HL-60 (cell line): ENCODE data around the gene TPST2.

Experiments
- POLR2AphosphoS5 ChIP-seq: IDR thresholded peaks from 2 replicates; pipeline ENCODE4 v1.6.1; 2012; ENCODE audit warnings: low read depth
- TF ChIP-seq, protein P1 (sequence below): IDR thresholded peaks from one replicate; pipeline ENCODE4 v1.5.1; 2011; ENCODE audit warnings: low read length, control low read depth, inconsistent platforms; ENCODE audit not compliant: insufficient read depth

DNA sequence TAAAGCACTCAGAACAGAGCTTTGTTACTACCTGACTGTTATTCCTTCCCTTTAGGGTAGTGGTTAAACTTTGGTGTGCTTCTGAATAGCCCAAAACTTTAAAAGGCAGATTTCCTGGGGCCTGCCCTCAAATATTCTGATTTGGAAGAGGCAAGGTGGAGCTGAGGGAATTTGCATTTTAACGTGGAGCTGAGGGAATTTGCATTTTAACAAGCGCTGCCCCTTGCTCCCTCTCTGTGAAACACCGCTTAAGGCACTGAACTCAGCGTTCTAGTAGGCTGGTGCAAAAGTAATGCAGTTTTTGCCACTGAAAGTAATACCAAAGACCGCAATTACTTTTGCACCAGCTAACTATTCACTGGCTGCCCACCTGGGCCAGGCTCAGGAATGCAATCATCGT lies 35.0 kb downstream of the TPST2 start:
- TF ChIP-seq, protein P1, sequence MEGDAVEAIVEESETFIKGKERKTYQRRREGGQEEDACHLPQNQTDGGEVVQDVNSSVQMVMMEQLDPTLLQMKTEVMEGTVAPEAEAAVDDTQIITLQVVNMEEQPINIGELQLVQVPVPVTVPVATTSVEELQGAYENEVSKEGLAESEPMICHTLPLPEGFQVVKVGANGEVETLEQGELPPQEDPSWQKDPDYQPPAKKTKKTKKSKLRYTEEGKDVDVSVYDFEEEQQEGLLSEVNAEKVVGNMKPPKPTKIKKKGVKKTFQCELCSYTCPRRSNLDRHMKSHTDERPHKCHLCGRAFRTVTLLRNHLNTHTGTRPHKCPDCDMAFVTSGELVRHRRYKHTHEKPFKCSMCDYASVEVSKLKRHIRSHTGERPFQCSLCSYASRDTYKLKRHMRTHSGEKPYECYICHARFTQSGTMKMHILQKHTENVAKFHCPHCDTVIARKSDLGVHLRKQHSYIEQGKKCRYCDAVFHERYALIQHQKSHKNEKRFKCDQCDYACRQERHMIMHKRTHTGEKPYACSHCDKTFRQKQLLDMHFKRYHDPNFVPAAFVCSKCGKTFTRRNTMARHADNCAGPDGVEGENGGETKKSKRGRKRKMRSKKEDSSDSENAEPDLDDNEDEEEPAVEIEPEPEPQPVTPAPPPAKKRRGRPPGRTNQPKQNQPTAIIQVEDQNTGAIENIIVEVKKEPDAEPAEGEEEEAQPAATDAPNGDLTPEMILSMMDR = no peak
- TF ChIP-seq POLR2AphosphoS5 = no peak
